GM10266 (cell line): ENCODE data around the gene NOM1.
"Not testable (repeated sequence)": the region's sequence is repeated elsewhere in the genome, so short reads cannot be mapped to it uniquely, and the experiment has no call there.

Source experiments
- DNase-seq: peaks from one replicate; pipeline ENCODE4 v3.0.0; 2012; ENCODE audit errors: extremely low spot score
- CTCF ChIP-seq: IDR thresholded peaks from 2 replicates; pipeline ENCODE4 v1.5.1; 2012; ENCODE audit warnings: mild to moderate bottlenecking, low read depth; ENCODE audit not compliant: control insufficient read depth, insufficient read depth; ENCODE audit errors: missing control alignments

Gene NOM1

GRCh38 chr7:156919132-156919713, 30.3 kb upstream of the NOM1 start:
- no peak for DNase-seq
- no peak for TF ChIP-seq CTCF

GRCh38 chr7:156920076-156920475, 29.4 kb upstream of the NOM1 start:
- DNase-seq, result no peak
- TF ChIP-seq CTCF, result no peak

GRCh38 chr7:156920487-156921373, 28.8 kb upstream of the NOM1 start:
- not testable (repeated sequence) for DNase-seq

- not testable (repeated sequence) for DNase-seq
Measured at GRCh38 chr7:156922304-156922703, 27.2 kb upstream of the NOM1 start.

GRCh38 chr7:156925821-156926220, 23.7 kb upstream of the NOM1 start:
- not testable (repeated sequence) for DNase-seq

- no peak for DNase-seq
- TF ChIP-seq CTCF, result no peak
Measured at GRCh38 chr7:156927571-156928405, 21.7 kb upstream of the NOM1 start.

GRCh38 chr7:156928406-156928747, 21.1 kb upstream of the NOM1 start:
- DNase-seq, result no peak

More at GRCh38 chr7:156928406-156928747, 21.1 kb upstream of the NOM1 start:
- TF ChIP-seq CTCF, result no peak
